ENCODE data around the gene CADPS. TPM values are rescaled to one million over a fixed set of nuclear protein-coding genes. Genes with fewer than 3 reads are reported as not detected.

The CADPS gene
- total and polyA plus RNA-seq, 10 donors: 0.16 to 3.6 (median 0.40) TPM

- no peak for DNase-seq
- H3K9me3 ChIP-seq: no peaks in the 10 kb centered on the region
- H3K4me1 ChIP-seq: no peaks in the 10 kb centered on the region
- H3K4me3 ChIP-seq: no peak overlapping the region
- intact Hi-C loops (cut with DNase I; ENCODE audit: low total_unique reads): no loop called here
- TF ChIP-seq CTCF (IDR thresholded peaks at IDR 0.05 in 8 of 11, conservative IDR thresholded peaks at IDR 0.05 in 3 of 11) (no peak), POLR2AphosphoS5 (IDR thresholded peaks at IDR 0.05) (no peak), POLR2A (IDR thresholded peaks at IDR 0.05) (no peak)
- peaks cover 0 to 3% (median 0%) of the 10 kb centered on the region in 7 donors for H3K27me3 ChIP-seq (replicated peaks in 1 of 7)
- H3K27ac ChIP-seq: no peak overlapping the region
- no peaks in the 10 kb centered on the region for H3K36me3 ChIP-seq
Measured at GRCh38 chr3:62712746-62713145, 162.5 kb downstream of the CADPS start.

GRCh38 chr3:62710751-62711150 is 164.5 kb downstream of the CADPS start:
- no peaks in the 10 kb centered on the region for H3K36me3 ChIP-seq
- TF ChIP-seq CTCF (IDR thresholded peaks at IDR 0.05 in 8 of 11, conservative IDR thresholded peaks at IDR 0.05 in 3 of 11): no peak
- TF ChIP-seq POLR2AphosphoS5 (IDR thresholded peaks at IDR 0.05): no peak
- no peak for TF ChIP-seq POLR2A (IDR thresholded peaks at IDR 0.05)
- peaks cover 0 to 3% (median 0%) of the 10 kb centered on the region in 7 donors for H3K27me3 ChIP-seq (replicated peaks in 1 of 7)
- DNase-seq: no peak
- no peaks in the 10 kb centered on the region for H3K9me3 ChIP-seq
- intact Hi-C loops (cut with DNase I; ENCODE audit: low total_unique reads): no loop called here
- H3K4me1 ChIP-seq: no peaks in the 10 kb centered on the region
- H3K27ac ChIP-seq: no peak overlapping the region
- WGBS, 5 donors: 77 to 87% (median 81%) methylated on average over 3 of the region's 3 CpGs
- no peak overlapping the region for H3K4me3 ChIP-seq

GRCh38 chr3:62708638-62709373 is 166.4 kb downstream of the CADPS start:
- Histone ChIP-seq H3K27me3 (replicated peaks in 1 of 7) (peaks cover 0 to 3% (median 0%) of the 10 kb centered on the region in 7 donors), H3K4me3 (no peak overlapping the region), H3K27ac (no peak overlapping the region), H3K9me3 (no peaks in the 10 kb centered on the region), H3K4me1 (no peaks in the 10 kb centered on the region), H3K36me3 (no peaks in the 10 kb centered on the region)
- 20 to 44% (median 31%) methylated on average over 5 of the region's 5 CpGs for WGBS, 5 donors
- intact Hi-C loops (cut with DNase I; ENCODE audit: low total_unique reads): no loop called here
- TF ChIP-seq POLR2AphosphoS5 (IDR thresholded peaks at IDR 0.05) (no peak), POLR2A (IDR thresholded peaks at IDR 0.05) (no peak), CTCF (IDR thresholded peaks at IDR 0.05 in 8 of 11, conservative IDR thresholded peaks at IDR 0.05 in 3 of 11) (no peak)
- DNase-seq: no peak

- intact Hi-C loops (cut with DNase I; ENCODE audit: low total_unique reads): no loop called here
- DNase-seq: no peak
- Histone ChIP-seq H3K9me3 (no peaks in the 10 kb centered on the region), H3K4me1 (no peaks in the 10 kb centered on the region), H3K36me3 (no peaks in the 10 kb centered on the region), H3K27me3 (replicated peaks in 1 of 7) (peaks cover 0 to 3% (median 0%) of the 10 kb centered on the region in 7 donors), H3K4me3 (no peak overlapping the region), H3K27ac (no peak overlapping the region)
- 40 to 73% (median 52%) methylated on average over 2 of the region's 2 CpGs for WGBS, 5 donors
- TF ChIP-seq POLR2AphosphoS5 (IDR thresholded peaks at IDR 0.05) (no peak), POLR2A (IDR thresholded peaks at IDR 0.05) (no peak), CTCF (IDR thresholded peaks at IDR 0.05 in 8 of 11, conservative IDR thresholded peaks at IDR 0.05 in 3 of 11) (no peak)
Measured at GRCh38 chr3:62705721-62706120, 169.5 kb downstream of the CADPS start.
